ENCODE data around the gene SLC9A9.

The SLC9A9 gene

GRCh38 chr3:143419611-143420010 lies 428.7 kb downstream of the SLC9A9 start:
- no peak overlapping the region for H3K9ac ChIP-seq (ENCODE audit: low read depth, low read length)
- H3K36me3 ChIP-seq (ENCODE audit: insufficient read depth, low read length): no peaks in the 10 kb centered on the region
- peaks cover 3% of the 10 kb centered on the region; the same call in 1 of the 2 replicates for H3K9me3 ChIP-seq (ENCODE audit: control insufficient read depth, insufficient read depth, low read length)
- H3K4me1 ChIP-seq (ENCODE audit: insufficient read depth, low read length): no peaks in the 10 kb centered on the region

- H3K36me3 ChIP-seq (ENCODE audit: insufficient read depth, low read length): no peaks in the 10 kb centered on the region
- H3K9ac ChIP-seq (ENCODE audit: low read depth, low read length): no peak overlapping the region
- H3K9me3 ChIP-seq (ENCODE audit: control insufficient read depth, insufficient read depth, low read length): 0 out of 2 replicates have a peak, but pooled peaks cover 3% of the 10 kb centered on the region
- H3K4me1 ChIP-seq (ENCODE audit: insufficient read depth, low read length): no peaks in the 10 kb centered on the region
Measured at GRCh38 chr3:143418391-143418790, 429.9 kb downstream of the SLC9A9 start.

- Histone ChIP-seq H3K9me3 (ENCODE audit: control insufficient read depth, insufficient read depth, low read length) (0 out of 2 replicates have a peak, but pooled peaks cover 3% of the 10 kb centered on the region), H3K36me3 (ENCODE audit: insufficient read depth, low read length) (no peaks in the 10 kb centered on the region), H3K4me1 (ENCODE audit: insufficient read depth, low read length) (no peaks in the 10 kb centered on the region), H3K9ac (ENCODE audit: low read depth, low read length) (no peak overlapping the region)
Measured at GRCh38 chr3:143416229-143416628, 432.0 kb downstream of the SLC9A9 start.

- Histone ChIP-seq H3K9ac (ENCODE audit: low read depth, low read length) (no peak overlapping the region), H3K36me3 (ENCODE audit: insufficient read depth, low read length) (no peaks in the 10 kb centered on the region), H3K9me3 (ENCODE audit: control insufficient read depth, insufficient read depth, low read length) (0 out of 2 replicates have a peak, but pooled peaks cover 3% of the 10 kb centered on the region), H3K4me1 (ENCODE audit: insufficient read depth, low read length) (peaks cover 2% of the 10 kb centered on the region; the same call in 1 of the 2 replicates)
Measured at GRCh38 chr3:143414571-143415253, 433.6 kb downstream of the SLC9A9 start.

- Histone ChIP-seq H3K36me3 (ENCODE audit: insufficient read depth, low read length) (no peaks in the 10 kb centered on the region), H3K9ac (ENCODE audit: low read depth, low read length) (no peak overlapping the region), H3K9me3 (ENCODE audit: control insufficient read depth, insufficient read depth, low read length) (0 out of 2 replicates have a peak, but pooled peaks cover 3% of the 10 kb centered on the region), H3K4me1 (ENCODE audit: insufficient read depth, low read length) (peaks cover 12% of the 10 kb centered on the region)
Measured at GRCh38 chr3:143413372-143413771, 434.9 kb downstream of the SLC9A9 start.

GRCh38 chr3:143412084-143412483 lies 436.2 kb downstream of the SLC9A9 start:
- Histone ChIP-seq H3K4me1 (ENCODE audit: insufficient read depth, low read length) (peaks cover 12% of the 10 kb centered on the region), H3K9me3 (ENCODE audit: control insufficient read depth, insufficient read depth, low read length) (0 out of 2 replicates have a peak, but pooled peaks cover 3% of the 10 kb centered on the region)

GRCh38 chr3:143410259-143410658 lies 438.0 kb downstream of the SLC9A9 start:
- Histone ChIP-seq H3K9ac (ENCODE audit: low read depth, low read length) (no peak overlapping the region), H3K36me3 (ENCODE audit: insufficient read depth, low read length) (no peaks in the 10 kb centered on the region), H3K4me1 (ENCODE audit: insufficient read depth, low read length) (peaks cover 12% of the 10 kb centered on the region), H3K9me3 (ENCODE audit: control insufficient read depth, insufficient read depth, low read length) (0 out of 2 replicates have a peak, but pooled peaks cover 3% of the 10 kb centered on the region)

More at GRCh38 chr3:143412084-143412483, 436.2 kb downstream of the SLC9A9 start:
- no peaks in the 10 kb centered on the region for H3K36me3 ChIP-seq (ENCODE audit: insufficient read depth, low read length)
- H3K9ac ChIP-seq (ENCODE audit: low read depth, low read length): no peak overlapping the region

- Histone ChIP-seq H3K9me3 (ENCODE audit: control insufficient read depth, insufficient read depth, low read length) (no peaks in the 10 kb centered on the region), H3K9ac (ENCODE audit: low read depth, low read length) (no peak overlapping the region), H3K36me3 (ENCODE audit: insufficient read depth, low read length) (no peaks in the 10 kb centered on the region), H3K4me1 (ENCODE audit: insufficient read depth, low read length) (peaks cover 12% of the 10 kb centered on the region)
Measured at GRCh38 chr3:143408771-143409170, 439.5 kb downstream of the SLC9A9 start.

GRCh38 chr3:143402602-143403001 lies 445.7 kb downstream of the SLC9A9 start:
- H3K4me1 ChIP-seq (ENCODE audit: insufficient read depth, low read length): no peaks in the 10 kb centered on the region
- no peaks in the 10 kb centered on the region for H3K36me3 ChIP-seq (ENCODE audit: insufficient read depth, low read length)
- H3K9me3 ChIP-seq (ENCODE audit: control insufficient read depth, insufficient read depth, low read length): no peaks in the 10 kb centered on the region

GRCh38 chr3:143396790-143397189 lies 451.5 kb downstream of the SLC9A9 start:
- H3K9me3 ChIP-seq (ENCODE audit: control insufficient read depth, insufficient read depth, low read length): no peaks in the 10 kb centered on the region
- no peaks in the 10 kb centered on the region for H3K4me1 ChIP-seq (ENCODE audit: insufficient read depth, low read length)
- H3K36me3 ChIP-seq (ENCODE audit: insufficient read depth, low read length): no peaks in the 10 kb centered on the region
- no peak overlapping the region for H3K9ac ChIP-seq (ENCODE audit: low read depth, low read length)

More at GRCh38 chr3:143402602-143403001, 445.7 kb downstream of the SLC9A9 start:
- H3K9ac ChIP-seq (ENCODE audit: low read depth, low read length): no peak overlapping the region

GRCh38 chr3:143389388-143389787 lies 458.9 kb downstream of the SLC9A9 start:
- Histone ChIP-seq H3K9me3 (ENCODE audit: control insufficient read depth, insufficient read depth, low read length) (no peaks in the 10 kb centered on the region), H3K4me1 (ENCODE audit: insufficient read depth, low read length) (no peaks in the 10 kb centered on the region), H3K36me3 (ENCODE audit: insufficient read depth, low read length) (no peaks in the 10 kb centered on the region), H3K9ac (ENCODE audit: low read depth, low read length) (no peak overlapping the region)

GRCh38 chr3:143387425-143387824 lies 460.8 kb downstream of the SLC9A9 start:
- H3K9ac ChIP-seq (ENCODE audit: low read depth, low read length): no peak overlapping the region
- H3K4me1 ChIP-seq (ENCODE audit: insufficient read depth, low read length): no peaks in the 10 kb centered on the region
- no peaks in the 10 kb centered on the region for H3K9me3 ChIP-seq (ENCODE audit: control insufficient read depth, insufficient read depth, low read length)
- no peaks in the 10 kb centered on the region for H3K36me3 ChIP-seq (ENCODE audit: insufficient read depth, low read length)

GRCh38 chr3:143384076-143384475 lies 464.2 kb downstream of the SLC9A9 start:
- Histone ChIP-seq H3K9ac (ENCODE audit: low read depth, low read length) (no peak overlapping the region), H3K4me1 (ENCODE audit: insufficient read depth, low read length) (no peaks in the 10 kb centered on the region), H3K9me3 (ENCODE audit: control insufficient read depth, insufficient read depth, low read length) (no peaks in the 10 kb centered on the region), H3K36me3 (ENCODE audit: insufficient read depth, low read length) (no peaks in the 10 kb centered on the region)

GRCh38 chr3:143383421-143383820 lies 464.8 kb downstream of the SLC9A9 start:
- no peak overlapping the region for H3K9ac ChIP-seq (ENCODE audit: low read depth, low read length)
- H3K4me1 ChIP-seq (ENCODE audit: insufficient read depth, low read length): no peaks in the 10 kb centered on the region

GRCh38 chr3:143382816-143383215 lies 465.5 kb downstream of the SLC9A9 start:
- Histone ChIP-seq H3K9me3 (ENCODE audit: control insufficient read depth, insufficient read depth, low read length) (no peaks in the 10 kb centered on the region), H3K4me1 (ENCODE audit: insufficient read depth, low read length) (no peaks in the 10 kb centered on the region), H3K36me3 (ENCODE audit: insufficient read depth, low read length) (no peaks in the 10 kb centered on the region), H3K9ac (ENCODE audit: low read depth, low read length) (no peak overlapping the region)

More at GRCh38 chr3:143383421-143383820, 464.8 kb downstream of the SLC9A9 start:
- H3K36me3 ChIP-seq (ENCODE audit: insufficient read depth, low read length): no peaks in the 10 kb centered on the region
- H3K9me3 ChIP-seq (ENCODE audit: control insufficient read depth, insufficient read depth, low read length): no peaks in the 10 kb centered on the region
